GM13976 (cell line): ENCODE measurements around the gene CPT1B.

Experiments
- DNase-seq: peaks from one replicate; pipeline ENCODE4 v3.0.0; 2012; ENCODE audit warnings: low spot score
- in situ Hi-C: fragments of 300-500 bp; cut with MboI; formaldehyde crosslinking; loops from one replicate; pipeline ENCODE4 v1.12.0; 2022; ENCODE audit warnings: low sequenced_read_pairs, mixed read lengths, inconsistent platforms; ENCODE audit not compliant: unreplicated experiment
- TF ChIP-seq, protein P1 (sequence below): IDR thresholded peaks from 2 replicates; pipeline ENCODE4 v1.5.1; 2012; ENCODE audit warnings: borderline replicate concordance, mild to moderate bottlenecking; ENCODE audit not compliant: insufficient read depth; ENCODE audit errors: extremely low read depth, missing control alignments, control extremely low read depth

Gene CPT1B

DNA sequence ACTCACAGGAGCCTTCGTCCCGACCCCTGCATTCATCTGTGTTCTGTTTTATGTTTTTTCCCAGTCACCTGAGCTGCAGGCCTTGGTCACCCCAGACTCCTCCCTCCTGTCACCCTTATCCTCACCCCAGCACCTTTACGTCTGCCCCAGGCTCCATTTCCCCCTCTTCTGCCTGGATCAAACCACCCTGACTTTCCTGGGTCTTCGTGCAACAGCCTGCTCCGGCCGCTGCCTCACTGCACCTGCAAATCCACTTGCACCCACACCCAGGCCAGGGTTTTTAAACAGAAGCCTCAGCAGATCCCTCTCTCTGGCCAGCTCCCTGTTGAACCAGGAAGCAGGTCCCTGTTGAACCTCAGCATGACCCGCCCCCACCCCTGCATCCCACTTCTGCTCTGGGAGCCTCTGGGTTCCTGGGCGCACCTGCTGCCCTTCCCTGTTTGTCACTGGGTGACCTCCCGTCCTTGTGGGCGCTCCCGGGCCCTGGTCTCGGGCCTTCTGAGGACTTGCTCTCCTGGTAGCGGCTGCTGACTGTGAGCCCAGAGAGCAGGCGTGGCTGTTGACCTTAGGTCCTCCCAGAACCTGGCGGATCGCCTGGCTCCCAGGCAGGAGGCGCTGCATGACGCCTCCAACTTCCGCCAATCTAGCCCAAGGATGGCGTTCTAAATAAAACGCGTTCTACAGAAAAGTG lies 35.2 kb upstream of the CPT1B start:
- TF ChIP-seq, protein P1, sequence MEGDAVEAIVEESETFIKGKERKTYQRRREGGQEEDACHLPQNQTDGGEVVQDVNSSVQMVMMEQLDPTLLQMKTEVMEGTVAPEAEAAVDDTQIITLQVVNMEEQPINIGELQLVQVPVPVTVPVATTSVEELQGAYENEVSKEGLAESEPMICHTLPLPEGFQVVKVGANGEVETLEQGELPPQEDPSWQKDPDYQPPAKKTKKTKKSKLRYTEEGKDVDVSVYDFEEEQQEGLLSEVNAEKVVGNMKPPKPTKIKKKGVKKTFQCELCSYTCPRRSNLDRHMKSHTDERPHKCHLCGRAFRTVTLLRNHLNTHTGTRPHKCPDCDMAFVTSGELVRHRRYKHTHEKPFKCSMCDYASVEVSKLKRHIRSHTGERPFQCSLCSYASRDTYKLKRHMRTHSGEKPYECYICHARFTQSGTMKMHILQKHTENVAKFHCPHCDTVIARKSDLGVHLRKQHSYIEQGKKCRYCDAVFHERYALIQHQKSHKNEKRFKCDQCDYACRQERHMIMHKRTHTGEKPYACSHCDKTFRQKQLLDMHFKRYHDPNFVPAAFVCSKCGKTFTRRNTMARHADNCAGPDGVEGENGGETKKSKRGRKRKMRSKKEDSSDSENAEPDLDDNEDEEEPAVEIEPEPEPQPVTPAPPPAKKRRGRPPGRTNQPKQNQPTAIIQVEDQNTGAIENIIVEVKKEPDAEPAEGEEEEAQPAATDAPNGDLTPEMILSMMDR = no peak
- in situ Hi-C loops = no loop called here
- DNase-seq = peak; percentile 24

GRCh38 chr22:50612528-50613221 lies 34.4 kb upstream of the CPT1B start:
- peak; percentile 77 for DNase-seq
- TF ChIP-seq, protein P1 = no peak
- in situ Hi-C loops = no loop called here

DNA sequence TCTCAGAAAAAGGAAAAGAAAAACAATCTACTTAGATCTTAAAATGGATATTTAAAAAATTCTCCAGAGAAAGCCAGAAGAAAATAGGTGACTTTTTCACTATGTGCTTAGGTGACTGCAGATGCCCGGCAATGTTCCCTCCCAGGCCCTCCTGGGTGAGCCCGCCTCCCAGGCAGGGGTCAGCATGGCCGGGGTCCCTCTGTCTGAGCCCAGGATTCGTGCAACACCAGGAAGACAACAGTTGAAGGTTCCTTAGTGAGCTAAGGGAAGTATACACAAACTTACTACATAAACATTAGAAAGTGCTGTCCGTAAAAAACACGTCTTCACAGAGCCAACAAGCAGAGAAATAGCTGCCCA lies 33.9 kb upstream of the CPT1B start:
- DNase-seq = no peak
- TF ChIP-seq, protein P1 = no peak
- in situ Hi-C loops = no loop called here

DNA sequence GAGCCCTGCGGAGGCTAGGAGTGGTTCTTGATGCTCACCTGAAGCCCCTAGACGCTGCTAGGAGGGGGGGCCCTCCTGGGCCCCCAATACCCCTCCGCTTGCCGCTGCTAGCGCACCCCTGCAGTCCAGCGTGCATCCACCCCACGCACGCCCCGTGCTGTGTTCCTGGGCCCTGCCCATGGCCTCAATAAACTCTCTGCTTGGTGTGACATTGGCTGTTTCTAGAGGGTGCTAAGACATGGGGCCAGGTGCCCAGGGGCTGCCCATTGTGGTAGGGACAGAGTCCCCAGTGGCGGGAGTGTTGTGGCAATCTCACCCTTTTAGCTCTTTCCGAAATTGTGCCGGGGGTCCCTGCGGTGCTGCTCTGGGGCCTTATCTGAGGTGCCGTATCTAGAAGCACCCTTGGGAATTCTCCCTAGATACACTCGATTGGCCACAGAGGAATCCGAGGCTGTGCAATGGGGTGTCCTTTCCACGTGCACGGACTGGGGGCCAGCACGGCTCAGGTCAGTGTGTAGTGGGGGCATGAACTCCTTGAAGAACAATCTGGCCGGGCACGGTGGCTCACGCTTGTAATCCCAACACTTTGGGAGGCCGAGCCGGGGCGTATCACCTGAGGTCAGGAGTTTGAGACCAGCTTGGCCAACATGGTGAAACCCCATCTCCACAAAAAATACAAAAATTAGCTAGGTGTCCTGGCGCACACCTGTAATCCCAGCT lies 33.3 kb upstream of the CPT1B start:
- DNase-seq = no peak
- TF ChIP-seq, protein P1 = no peak
- in situ Hi-C loops = no loop called here

- TF ChIP-seq, protein P1 = no peak
- DNase-seq = peak; percentile 21
- in situ Hi-C loops = no loop called here
Measured at GRCh38 chr22:50610581-50610980, 32.4 kb upstream of the CPT1B start.

GRCh38 chr22:50610041-50610451 lies 31.8 kb upstream of the CPT1B start:
- TF ChIP-seq, protein P1 = no peak
- in situ Hi-C loops = no loop called here
- DNase-seq = no peak
